ENCODE results near the gene VAMP2. TPM values are rescaled to one million over a fixed set of nuclear protein-coding genes. Genes with fewer than 3 reads are reported as not detected.

VAMP2 gene
- total RNA-seq, 1 experiment from 2014 or later: 5.0 TPM

- Histone ChIP-seq H3K27ac (ENCODE audit: low read length) (peak within 1 kb of the TSS; percentile 87), H3K4me2 (ENCODE audit: low read length) (peak within 1 kb of the TSS; percentile 93), H3K4me3 (ENCODE audit: low read length) (peak within 1 kb of the TSS; percentile 88), H3K4me1 (ENCODE audit: insufficient read depth, low read length) (peaks cover 13% of the 10 kb centered on the region), H2AFZ (ENCODE audit: low read length) (peak within 1 kb of the TSS; percentile 85), H3K9ac (ENCODE audit: low read length) (peak within 1 kb of the TSS; percentile 92), H3K36me3 (ENCODE audit: low read depth, low read length) (peaks cover 16% of the 10 kb centered on the region), H3K9me2 (replicated peaks; ENCODE audit: low read length) (no peaks in the 10 kb centered on the region), H3K79me2 (ENCODE audit: low read length) (peaks cover 35% of the 10 kb centered on the region), H3K9me3 (ENCODE audit: low read length) (no peaks in the 10 kb centered on the region), H3K27me3 (ENCODE audit: low read length) (no peaks in the 10 kb centered on the region), H3F3A (ENCODE audit: low read length, unreplicated experiment) (no peaks in the 10 kb centered on the region), H4K20me1 (ENCODE audit: low read length) (peaks cover 16% of the 10 kb centered on the region)
- no peak for TF ChIP-seq EZH2 (IDR thresholded peaks at IDR 0.05; ENCODE audit: low read length, unreplicated experiment)
- no peak for TF ChIP-seq EZH2phosphoT487 (IDR thresholded peaks at IDR 0.05; ENCODE audit: borderline replicate concordance, low read length)
- TF ChIP-seq CTCF (conservative IDR thresholded peaks at IDR 0.05; ENCODE audit: low read depth, low read length): no peak
- POLR2A ChIA-PET (ENCODE audit: unreplicated experiment): interaction anchor here (0.6 kb wide), 1 partner anchor 627 kb away, joined by 4 read pairs; the partner anchor contains the start of gene MPDU1
- intact Hi-C loops (cut with micrococcal nuclease): no loop called here
- DNase-seq: peak; percentile 95
- ATAC-seq: peak; percentile 94
- CTCF ChIA-PET: interaction anchor here (0.6 kb wide), 1 partner anchor 11 kb away, joined by 3 read pairs; no protein-coding TSS in a partner anchor
- BruUV-seq (replicated peaks): TSS peak; percentile 89
Measured at GRCh38 chr17:8209907-8210760, 47.4 kb upstream of the VAMP2 start, which contains the start of gene AURKB. TSS of gene AURKB (minus strand) at chr17:8210575. CDS start at chr17:8210224, 351 bp downstream.

DNA sequence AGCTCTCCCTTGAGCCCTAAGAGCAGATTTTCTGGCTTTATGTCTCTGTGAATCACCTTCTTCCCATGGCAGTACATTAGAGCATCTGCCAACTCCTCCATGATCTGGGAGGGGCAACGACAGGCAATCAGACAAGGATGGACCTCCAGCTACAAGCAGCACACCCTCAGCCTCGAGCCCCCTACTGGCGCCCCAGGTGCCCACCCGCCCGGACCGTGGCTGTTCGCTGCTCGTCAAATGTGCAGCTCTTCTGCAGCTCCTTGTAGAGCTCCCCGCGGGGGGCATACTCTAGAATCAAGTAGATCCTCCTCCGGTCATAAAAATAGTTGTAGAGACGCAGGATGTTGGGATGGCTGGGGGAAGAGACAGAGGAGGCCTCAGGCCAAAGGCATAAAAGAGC, 43.8 kb upstream of the VAMP2 start:
- Histone ChIP-seq H3K9ac (ENCODE audit: low read length) (no peak overlapping the region), H3F3A (ENCODE audit: low read length, unreplicated experiment) (no peaks in the 10 kb centered on the region), H3K9me3 (ENCODE audit: low read length) (no peaks in the 10 kb centered on the region), H2AFZ (ENCODE audit: low read length) (no peak overlapping the region), H3K27me3 (ENCODE audit: low read length) (no peaks in the 10 kb centered on the region), H3K4me2 (ENCODE audit: low read length) (no peak overlapping the region), H3K4me1 (ENCODE audit: insufficient read depth, low read length) (peaks cover 13% of the 10 kb centered on the region), H3K27ac (ENCODE audit: low read length) (no peak overlapping the region), H3K36me3 (ENCODE audit: low read depth, low read length) (peaks cover 22% of the 10 kb centered on the region), H3K4me3 (ENCODE audit: low read length) (no peak overlapping the region), H3K79me2 (ENCODE audit: low read length) (peaks cover 35% of the 10 kb centered on the region), H4K20me1 (ENCODE audit: low read length) (peaks cover 16% of the 10 kb centered on the region), H3K9me2 (replicated peaks; ENCODE audit: low read length) (no peaks in the 10 kb centered on the region)
- CTCF ChIA-PET: no interaction called here
- intact Hi-C loops (cut with micrococcal nuclease): no loop called here
- TF ChIP-seq CTCF (conservative IDR thresholded peaks at IDR 0.05; ENCODE audit: low read depth, low read length): no peak
- no peak for TF ChIP-seq EZH2 (IDR thresholded peaks at IDR 0.05; ENCODE audit: low read length, unreplicated experiment)
- no peak for TF ChIP-seq EZH2phosphoT487 (IDR thresholded peaks at IDR 0.05; ENCODE audit: borderline replicate concordance, low read length)
- BruUV-seq (replicated peaks): no TSS peak
- ATAC-seq: no peak
- DNase-seq: no peak
- POLR2A ChIA-PET (ENCODE audit: unreplicated experiment): no interaction called here

All from PC-3 (cell line).